Endothelial cell of umbilical vein (primary cell): Measurements from ENCODE around the gene SNAPIN. TPM values are rescaled to one million over a fixed set of nuclear protein-coding genes. Genes with fewer than 3 reads are reported as not detected.

Experiments
- BruUV-seq: library from RNA; stranded (reverse); fragments of 400-500 nt; replicated peaks from 2 replicates; lab custom pipeline; 2021; lab: Mats Ljungman, UMichigan
- CTCF ChIA-PET: fragments of 300-600, 350-600 bp; sonication (Branson Sonifier 250); formaldehyde crosslinking; loops from one replicate; lab custom pipeline; 2021; ENCODE audit warnings: antibody characterized with exemption, inconsistent platforms; lab: Charles Lee
- POLR2A ChIA-PET: fragments of 300-600, 350-600 bp; sonication (Branson Sonifier 250); formaldehyde crosslinking; loops from one replicate; lab custom pipeline; 2021; ENCODE audit warnings: antibody characterized with exemption, inconsistent platforms; lab: Charles Lee
- DNase-seq: peaks from one replicate; pipeline ENCODE4 v3.0.0-alpha.2; 2011; ENCODE audit warnings: low read depth, low spot score
- FAIRE-seq: peaks from 2 replicates; lab custom pipeline; 2011; peaks lifted over from hg19 to GRCh38; lab: Jason Lieb, UNC
- H2AFZ ChIP-seq: 2 replicates; pipeline ENCODE4 v1.6.0; 2012; ENCODE audit warnings: low read depth, low read length, control low read depth, inconsistent platforms
- H3K27ac ChIP-seq: 2 replicates; pipeline ENCODE4 v1.5.1; 2011; ENCODE audit warnings: low read depth, mild to moderate bottlenecking, control low read depth, low read length, moderate library complexity; ENCODE audit not compliant: insufficient read depth
- H3K27me3 ChIP-seq, 2 experiments: 2 replicates each; pipeline versions ENCODE4 v1.6.0 to v1.6.1; 2011; ENCODE audit warnings: low read length in 2 of 2, mixed read lengths in 1 of 2; ENCODE audit not compliant: control insufficient read depth in 2 of 2, insufficient read depth in 2 of 2
- H3K36me3 ChIP-seq, 2 experiments: 2 replicates in 1 of 2; 3 replicates in 1 of 2; pipeline ENCODE4 v1.5.1; 2011; ENCODE audit warnings: low read length in 2 of 2, mild to moderate bottlenecking in 1 of 2, moderate library complexity in 1 of 2; ENCODE audit not compliant: control insufficient read depth in 2 of 2, insufficient read depth in 2 of 2; ENCODE audit errors: extremely low read depth in 1 of 2
- H3K4me1 ChIP-seq: 3 replicates; pipeline ENCODE4 v1.5.1; 2011; ENCODE audit warnings: mild to moderate bottlenecking, low read length; ENCODE audit not compliant: control insufficient read depth, insufficient read depth; ENCODE audit errors: extremely low read depth
- H3K4me2 ChIP-seq: 2 replicates; pipeline ENCODE4 v1.6.1; 2011; ENCODE audit warnings: low read length, control low read depth, mixed read lengths; ENCODE audit not compliant: insufficient read depth
- H3K4me3 ChIP-seq, 3 experiments: fragments of 200-600 bp in 1 of 3; sonication (generic), shearing (Covaris generic) in 1 of 3; replicated peaks in 1 of 3; 2 replicates each; pipeline ENCODE4 v1.5.1; 2011 to 2016; ENCODE audit warnings: control low read depth in 3 of 3, low read length in 3 of 3, mild to moderate bottlenecking in 2 of 3, inconsistent platforms in 1 of 3, low read depth in 1 of 3, moderate library complexity in 1 of 3; ENCODE audit not compliant: insufficient read depth in 1 of 3
- H3K79me2 ChIP-seq: 2 replicates; pipeline ENCODE4 v1.6.0; 2012; ENCODE audit warnings: low read length, inconsistent platforms; ENCODE audit not compliant: control insufficient read depth, insufficient read depth
- H3K9ac ChIP-seq: replicated peaks from 2 replicates; pipeline ENCODE3; 2011; ENCODE audit warnings: low read length, control low read depth; ENCODE audit not compliant: insufficient read depth; ENCODE audit errors: extremely low read depth
- H3K9me1 ChIP-seq: replicated peaks from 3 replicates; pipeline ENCODE4 v1.6.0; 2011; ENCODE audit warnings: mild to moderate bottlenecking, low read length; ENCODE audit not compliant: control insufficient read depth, insufficient read depth; ENCODE audit errors: extremely low read depth
- H3K9me3 ChIP-seq: replicated peaks from 2 replicates; pipeline ENCODE4 v1.5.1; 2012; ENCODE audit warnings: low read length, inconsistent platforms; ENCODE audit not compliant: control insufficient read depth, insufficient read depth
- H4K20me1 ChIP-seq: replicated peaks from 2 replicates; pipeline ENCODE3; 2011; ENCODE audit warnings: mild to moderate bottlenecking, low read length; ENCODE audit not compliant: control insufficient read depth, insufficient read depth; ENCODE audit errors: extremely low read depth
- CTCF ChIP-seq, 2 donors: IDR thresholded peaks; 1 replicate in 1 of 2; 2 replicates in 1 of 2; pipeline ENCODE4 v1.5.1; 2011; ENCODE audit warnings: low read length in 2 of 2, mild to moderate bottlenecking in 2 of 2, moderate library complexity in 2 of 2, control low read depth in 1 of 2, inconsistent platforms in 1 of 2, low read depth in 1 of 2; ENCODE audit not compliant: insufficient read depth in 1 of 2; ENCODE audit errors: extremely low read depth in 1 of 2
- EZH2 ChIP-seq: IDR thresholded peaks from 2 replicates; pipeline ENCODE4 v1.6.1; 2012; ENCODE audit warnings: borderline replicate concordance, low read depth, mild to moderate bottlenecking, moderate library complexity, low read length, inconsistent platforms; ENCODE audit not compliant: severe bottlenecking
- FOS ChIP-seq: IDR thresholded peaks from 2 replicates; pipeline ENCODE4 v1.6.1; 2011; ENCODE audit warnings: mild to moderate bottlenecking, low read length, moderate library complexity, borderline replicate concordance; ENCODE audit not compliant: insufficient read depth
- GATA2 ChIP-seq: IDR thresholded peaks from 2 replicates; pipeline ENCODE4 v1.7.0; 2011; ENCODE audit warnings: low read depth, mild to moderate bottlenecking, moderate library complexity, mixed read lengths, low read length; ENCODE audit not compliant: insufficient read length, insufficient read depth
- JUN ChIP-seq: IDR thresholded peaks from 2 replicates; pipeline ENCODE4 v1.6.1; 2011; ENCODE audit warnings: borderline replicate concordance, low read depth; ENCODE audit not compliant: insufficient read length, insufficient read depth
- MAX ChIP-seq: IDR thresholded peaks from 2 replicates; pipeline ENCODE4 v1.6.1; 2011; ENCODE audit not compliant: insufficient read depth, insufficient read length
- MYC ChIP-seq: IDR thresholded peaks from one replicate; pipeline ENCODE4 v1.6.1; 2011; ENCODE audit warnings: mild to moderate bottlenecking, low read depth, low read length
- POLR2A ChIP-seq: IDR thresholded peaks from 2 replicates; pipeline ENCODE4 v1.6.1; 2012; ENCODE audit warnings: low read depth, mild to moderate bottlenecking, control low read depth, low read length
- POLR2AphosphoS5 ChIP-seq: IDR thresholded peaks from 2 replicates; pipeline ENCODE4 v1.6.1; 2012; ENCODE audit warnings: low read depth, mild to moderate bottlenecking, control low read depth, low read length, moderate library complexity; ENCODE audit not compliant: insufficient read depth
- dilution Hi-C: fragments of 300-500 bp; cut with MboI; formaldehyde crosslinking; loops from one replicate; pipeline ENCODE4 v1.15.0; 2019; ENCODE audit warnings: low sequenced_read_pairs; ENCODE audit not compliant: extremely low pct_ligation_motif_present
- intact Hi-C: fragments of 100-400 bp; cut with micrococcal nuclease; formaldehyde crosslinking; loops from one replicate; pipeline ENCODE4 v1.10.0; 2022
- polyA plus RNA-seq, 4 experiments: library from polyadenylated mRNA; depleted of rRNA in 3 of 4; stranded (reverse) in 3 of 4; unstranded in 1 of 4; fragments of >200 nt; gene quantifications; 2 replicates each; pipeline versions ENCODE4 v1.2.1 to v1.2.3, GENCODE V29; 2011 to 2012; ENCODE audit warnings: missing spikeins in 1 of 4
- total RNA-seq: library from RNA; stranded (reverse); gene quantifications from 2 replicates; pipeline ENCODE4 v1.2.3, GENCODE V29; 2021

Gene SNAPIN
- total and polyA plus RNA-seq, 2 donors (not counting 3 experiments of a cell fraction or from before 2014, with no cell fraction given) = 36.8 to 55.1 TPM

- CTCF ChIA-PET = interaction anchor here (0.9 to 2.5 kb wide), 15 partner anchors 9 to 123 kb away, joined by 3 to 29 read pairs (median 5); partner anchors contain the start of gene ILF2
- peak within 1 kb of the TSS; percentile 64 for H2AFZ ChIP-seq
- POLR2A ChIA-PET = interaction anchor here (0.5 to 2.0 kb wide), 23 partner anchors 9 to 284 kb away, joined by 3 to 28 read pairs (median 5); partner anchors contain the start of genes ILF2, S100A14, S100A16 and S100A6
- peaks cover 11% of the 10 kb centered on the region for H3K4me1 ChIP-seq
- peaks cover 38% of the 10 kb centered on the region for H3K79me2 ChIP-seq
- H4K20me1 ChIP-seq = no peaks in the 10 kb centered on the region
- peak; percentile 100 for DNase-seq
- peaks cover 10 to 16% of the 10 kb centered on the region in 2 experiments for H3K36me3 ChIP-seq
- H3K9me3 ChIP-seq = no peaks in the 10 kb centered on the region
- FAIRE-seq = peak; percentile 99
- H3K9me1 ChIP-seq = no peaks in the 10 kb centered on the region
- H3K4me3 ChIP-seq = peak within 1 kb of the TSS; percentile 65 to 96 (median 93)
- peak within 1 kb of the TSS; percentile 100 for H3K9ac ChIP-seq
- H3K27me3 ChIP-seq = no peaks in the 10 kb centered on the region
- TF ChIP-seq JUN (no peak), FOS (no peak), MYC (no peak), CTCF (IDR thresholded peaks at IDR 0.05; ENCODE audit: extremely low read depth in 1 of 2, insufficient read depth in 1 of 2, low read depth in 1 of 2, low read length in 2 of 2) (no peak), POLR2AphosphoS5 (peak; percentile 92), GATA2 (no peak), EZH2 (no peak), POLR2A (peak; percentile 78), MAX (no peak)
- peak within 1 kb of the TSS; percentile 94 for H3K27ac ChIP-seq
- H3K4me2 ChIP-seq = peak within 1 kb of the TSS; percentile 85
- intact Hi-C loops (loop anchor here (1.0 to 5.0 kb wide), 6 partner anchors 25 to 123 kb away; partner anchors contain the start of genes ILF2 and SNAPIN), dilution Hi-C loops (no loop called here)
- TSS peak; percentile 86 for BruUV-seq
These were observed 24.5 kb upstream of the SNAPIN start, which contains the start of gene CHTOP for GRCh38 chr1:153633754-153634665. Gene CHTOP, plus strand, starts transcription at chr1:153634066. Its CDS starts 2,523 bp downstream, at chr1:153636589.
